ENCODE data around the gene SMNDC1.

The SMNDC1 gene

DNA sequence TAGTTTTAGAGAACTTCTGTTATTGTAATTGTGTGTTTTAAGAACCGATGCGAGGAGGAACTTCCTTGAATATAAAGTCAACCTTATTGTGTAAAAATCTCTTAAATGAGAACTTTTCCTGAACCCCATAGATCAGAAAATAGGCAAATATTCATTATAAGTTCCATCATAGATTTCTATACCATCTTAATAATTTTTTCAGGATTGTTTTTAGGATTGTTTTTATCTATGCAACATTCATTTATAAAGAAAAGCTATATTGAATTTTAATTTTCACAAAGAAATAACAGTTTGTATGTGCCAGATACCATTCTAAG is 1.7 kb upstream of the SMNDC1 start:
- no peak overlapping the region for H3K4me3 ChIP-seq (replicated peaks; ENCODE audit: insufficient read depth, low read length)
- H3K27ac ChIP-seq (replicated peaks), result peak overlapping the region; percentile 16; the same call in 1 of the 2 replicates
- H3K27me3 ChIP-seq (ENCODE audit: insufficient read depth, poor library complexity, severe bottlenecking), result no peaks in the 10 kb centered on the region
- DNase-seq (ENCODE audit: low read depth in 1 of 2, low spot score in 1 of 2), result no peak
- TF ChIP-seq GABPA (IDR thresholded peaks at IDR 0.05; ENCODE audit: low read depth) (no peak), SPI1 (IDR thresholded peaks at IDR 0.05; ENCODE audit: borderline replicate concordance, low read depth) (no peak), POLR2AphosphoS5 (IDR thresholded peaks at IDR 0.05; ENCODE audit: low read depth) (no peak)
- TF ChIP-seq, protein P1, sequence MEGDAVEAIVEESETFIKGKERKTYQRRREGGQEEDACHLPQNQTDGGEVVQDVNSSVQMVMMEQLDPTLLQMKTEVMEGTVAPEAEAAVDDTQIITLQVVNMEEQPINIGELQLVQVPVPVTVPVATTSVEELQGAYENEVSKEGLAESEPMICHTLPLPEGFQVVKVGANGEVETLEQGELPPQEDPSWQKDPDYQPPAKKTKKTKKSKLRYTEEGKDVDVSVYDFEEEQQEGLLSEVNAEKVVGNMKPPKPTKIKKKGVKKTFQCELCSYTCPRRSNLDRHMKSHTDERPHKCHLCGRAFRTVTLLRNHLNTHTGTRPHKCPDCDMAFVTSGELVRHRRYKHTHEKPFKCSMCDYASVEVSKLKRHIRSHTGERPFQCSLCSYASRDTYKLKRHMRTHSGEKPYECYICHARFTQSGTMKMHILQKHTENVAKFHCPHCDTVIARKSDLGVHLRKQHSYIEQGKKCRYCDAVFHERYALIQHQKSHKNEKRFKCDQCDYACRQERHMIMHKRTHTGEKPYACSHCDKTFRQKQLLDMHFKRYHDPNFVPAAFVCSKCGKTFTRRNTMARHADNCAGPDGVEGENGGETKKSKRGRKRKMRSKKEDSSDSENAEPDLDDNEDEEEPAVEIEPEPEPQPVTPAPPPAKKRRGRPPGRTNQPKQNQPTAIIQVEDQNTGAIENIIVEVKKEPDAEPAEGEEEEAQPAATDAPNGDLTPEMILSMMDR (IDR thresholded peaks at IDR 0.05; ENCODE audit: insufficient read depth, low read length), result no peak
- TF ChIP-seq, protein P2, sequence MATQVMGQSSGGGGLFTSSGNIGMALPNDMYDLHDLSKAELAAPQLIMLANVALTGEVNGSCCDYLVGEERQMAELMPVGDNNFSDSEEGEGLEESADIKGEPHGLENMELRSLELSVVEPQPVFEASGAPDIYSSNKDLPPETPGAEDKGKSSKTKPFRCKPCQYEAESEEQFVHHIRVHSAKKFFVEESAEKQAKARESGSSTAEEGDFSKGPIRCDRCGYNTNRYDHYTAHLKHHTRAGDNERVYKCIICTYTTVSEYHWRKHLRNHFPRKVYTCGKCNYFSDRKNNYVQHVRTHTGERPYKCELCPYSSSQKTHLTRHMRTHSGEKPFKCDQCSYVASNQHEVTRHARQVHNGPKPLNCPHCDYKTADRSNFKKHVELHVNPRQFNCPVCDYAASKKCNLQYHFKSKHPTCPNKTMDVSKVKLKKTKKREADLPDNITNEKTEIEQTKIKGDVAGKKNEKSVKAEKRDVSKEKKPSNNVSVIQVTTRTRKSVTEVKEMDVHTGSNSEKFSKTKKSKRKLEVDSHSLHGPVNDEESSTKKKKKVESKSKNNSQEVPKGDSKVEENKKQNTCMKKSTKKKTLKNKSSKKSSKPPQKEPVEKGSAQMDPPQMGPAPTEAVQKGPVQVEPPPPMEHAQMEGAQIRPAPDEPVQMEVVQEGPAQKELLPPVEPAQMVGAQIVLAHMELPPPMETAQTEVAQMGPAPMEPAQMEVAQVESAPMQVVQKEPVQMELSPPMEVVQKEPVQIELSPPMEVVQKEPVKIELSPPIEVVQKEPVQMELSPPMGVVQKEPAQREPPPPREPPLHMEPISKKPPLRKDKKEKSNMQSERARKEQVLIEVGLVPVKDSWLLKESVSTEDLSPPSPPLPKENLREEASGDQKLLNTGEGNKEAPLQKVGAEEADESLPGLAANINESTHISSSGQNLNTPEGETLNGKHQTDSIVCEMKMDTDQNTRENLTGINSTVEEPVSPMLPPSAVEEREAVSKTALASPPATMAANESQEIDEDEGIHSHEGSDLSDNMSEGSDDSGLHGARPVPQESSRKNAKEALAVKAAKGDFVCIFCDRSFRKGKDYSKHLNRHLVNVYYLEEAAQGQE (IDR thresholded peaks at IDR 0.05; ENCODE audit: insufficient replicate concordance, low read depth), result no peak

DNA sequence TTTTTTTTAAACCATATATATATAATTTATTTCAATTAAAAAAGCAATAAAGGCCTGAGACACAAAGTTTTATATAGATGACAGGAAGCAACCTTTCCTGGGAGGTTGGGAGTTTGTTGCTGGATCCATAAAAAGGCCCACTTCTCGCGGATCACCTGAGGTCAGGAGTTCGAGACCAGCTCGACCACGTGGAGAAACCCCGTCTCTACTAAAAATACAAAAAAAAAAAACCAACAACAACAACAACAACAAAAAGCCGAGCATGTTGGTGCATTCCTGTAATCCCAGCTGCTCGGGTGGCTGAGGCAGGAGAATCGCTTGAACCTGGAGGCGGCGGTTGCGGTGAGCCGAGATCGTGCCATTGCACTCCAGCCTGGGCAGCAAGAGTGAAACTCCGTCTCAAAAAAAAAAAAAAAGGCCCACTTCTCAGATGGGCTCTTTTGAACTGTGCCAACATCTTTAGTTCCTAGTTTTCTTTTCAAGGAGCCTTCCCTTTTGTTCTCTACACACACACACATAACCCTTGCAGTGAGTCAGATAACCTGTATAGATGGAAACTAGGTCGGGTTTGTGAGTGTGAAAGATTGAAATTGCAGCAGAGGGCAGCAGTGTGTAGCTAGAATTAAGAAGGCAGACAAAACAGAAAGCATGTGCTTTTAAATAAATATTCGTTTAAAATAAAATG is 1.2 kb upstream of the SMNDC1 start:
- H3K27me3 ChIP-seq (ENCODE audit: insufficient read depth, poor library complexity, severe bottlenecking), result no peaks in the 10 kb centered on the region
- no peak overlapping the region for H3K4me3 ChIP-seq (replicated peaks; ENCODE audit: insufficient read depth, low read length)
- DNase-seq (ENCODE audit: low read depth in 1 of 2, low spot score in 1 of 2), result peak; percentile 66 to 82
- H3K27ac ChIP-seq (replicated peaks), result peak overlapping the region; percentile 78
- TF ChIP-seq GABPA (IDR thresholded peaks at IDR 0.05; ENCODE audit: low read depth) (no peak), SPI1 (IDR thresholded peaks at IDR 0.05; ENCODE audit: borderline replicate concordance, low read depth) (no peak; the same call in 1 of the 2 replicates), POLR2AphosphoS5 (IDR thresholded peaks at IDR 0.05; ENCODE audit: low read depth) (no peak)
- TF ChIP-seq, protein P2 (IDR thresholded peaks at IDR 0.05; ENCODE audit: insufficient replicate concordance, low read depth), result no peak
- TF ChIP-seq, protein P1 (IDR thresholded peaks at IDR 0.05; ENCODE audit: insufficient read depth, low read length), result peak; percentile 14

DNA sequence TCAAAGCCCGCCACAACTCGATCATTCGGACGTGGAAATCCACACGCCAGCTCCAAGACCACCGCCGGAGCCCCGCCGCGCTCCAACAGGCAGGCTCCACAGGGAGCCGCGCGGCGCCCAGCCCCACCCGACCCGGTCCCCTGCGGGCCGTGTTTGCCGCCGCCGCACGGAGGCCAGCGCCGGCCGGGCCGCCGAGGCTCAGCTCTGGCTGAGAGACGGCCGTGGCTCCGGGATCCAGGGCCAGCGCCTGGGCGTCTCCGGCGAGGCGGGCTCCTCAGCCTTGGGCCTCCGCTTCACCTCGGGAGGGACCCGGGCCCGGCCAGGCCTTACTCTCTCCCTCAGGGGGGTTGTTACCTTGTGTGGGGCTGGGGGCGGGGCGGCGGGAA is 333 bp downstream of the SMNDC1 start:
- H3K4me3 ChIP-seq (replicated peaks; ENCODE audit: insufficient read depth, low read length), result peak overlapping the region; percentile 79
- peak overlapping the region; percentile 78 for H3K27ac ChIP-seq (replicated peaks)
- TF ChIP-seq, protein P2 (IDR thresholded peaks at IDR 0.05; ENCODE audit: insufficient replicate concordance, low read depth), result no peak
- TF ChIP-seq, protein P1 (IDR thresholded peaks at IDR 0.05; ENCODE audit: insufficient read depth, low read length), result no peak
- H3K27me3 ChIP-seq (ENCODE audit: insufficient read depth, poor library complexity, severe bottlenecking), result no peaks in the 10 kb centered on the region
- DNase-seq (ENCODE audit: low read depth in 1 of 2, low spot score in 1 of 2), result no peak
